Hematopoietic multipotent progenitor cell treated with erythropoietin and hydrocortisone succinate and interleukin-3 and kit ligand, for 8 days (in vitro differentiated cells): ENCODE measurements around the gene LMTK3.

ENCODE experiments used
- DNase-seq: peaks from one replicate; pipeline ENCODE4 v3.0.0-alpha.2; 2015

The LMTK3 gene

DNA sequence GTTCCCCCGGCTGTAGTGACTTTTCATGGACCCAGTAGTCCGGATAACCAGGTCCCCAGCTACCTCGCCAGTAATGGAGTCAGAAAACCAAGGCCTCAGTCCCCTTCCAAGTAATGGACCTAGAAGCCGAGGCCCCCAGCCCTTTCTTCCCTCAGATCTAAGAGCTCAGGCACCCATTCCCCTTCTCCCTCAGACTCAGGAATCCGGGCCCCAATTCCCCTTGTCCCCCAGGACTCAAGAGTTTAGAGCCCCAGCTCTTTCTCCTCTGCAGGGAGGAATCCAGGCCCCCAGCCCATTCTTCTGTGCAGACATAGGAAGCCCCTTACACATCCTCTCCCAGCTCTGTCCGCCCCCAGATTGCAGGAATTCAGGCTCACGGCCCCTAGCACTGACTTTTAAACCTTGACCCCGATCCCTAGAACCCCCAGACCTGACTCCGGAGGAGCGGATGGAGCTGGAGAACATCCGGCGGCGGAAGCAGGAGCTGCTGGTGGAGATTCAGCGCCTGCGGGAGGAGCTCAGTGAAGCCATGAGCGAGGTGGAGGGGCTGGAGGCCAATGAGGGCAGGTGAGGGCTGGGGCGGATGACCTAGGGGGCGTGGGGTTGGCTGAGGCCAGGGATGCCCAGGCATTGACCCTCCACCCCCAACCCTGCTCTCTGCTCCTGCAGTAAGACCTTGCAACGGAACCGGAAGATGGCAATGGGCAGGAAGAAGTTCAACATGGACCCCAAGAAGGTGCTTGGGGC is 41.5 kb downstream of the LMTK3 start:
- DNase-seq = no peak

DNA sequence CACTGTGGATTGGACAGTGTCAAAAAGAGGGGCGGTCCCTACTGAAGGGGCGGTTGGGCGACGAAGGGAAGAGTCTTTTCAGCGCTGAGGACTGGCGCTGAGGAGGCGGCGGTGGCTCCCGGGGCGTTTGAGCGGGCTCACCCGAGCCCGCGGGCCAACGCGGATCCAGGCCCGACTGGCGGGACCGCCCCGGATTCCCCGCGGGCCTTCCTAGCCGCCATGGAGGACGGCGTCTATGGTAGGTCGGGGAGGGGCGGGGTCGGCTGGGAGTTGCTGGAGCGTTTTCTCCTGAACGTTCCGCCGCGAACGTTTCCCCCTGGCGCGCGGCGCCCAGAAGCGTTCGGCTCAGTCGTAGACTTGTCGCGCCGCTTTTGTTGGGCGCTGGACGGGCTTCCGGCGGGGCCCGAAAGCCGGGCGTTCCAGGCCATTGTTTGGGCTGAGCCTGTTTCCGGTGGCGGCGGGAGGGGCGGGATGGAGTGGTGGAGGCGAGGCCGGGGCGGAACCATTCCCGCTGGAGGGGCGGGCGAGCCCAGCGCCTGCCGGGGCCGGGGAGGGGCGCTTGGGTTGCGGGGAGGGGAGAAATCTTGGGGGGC is 42.2 kb downstream of the LMTK3 start, which contains the start of gene CYTH2:
CYTH2 (plus strand) TSS at position 81 of the 593 bp plus-strand sequence; CDS start at position 220, 139 bp downstream.
- DNase-seq = peak; percentile 78

DNA sequence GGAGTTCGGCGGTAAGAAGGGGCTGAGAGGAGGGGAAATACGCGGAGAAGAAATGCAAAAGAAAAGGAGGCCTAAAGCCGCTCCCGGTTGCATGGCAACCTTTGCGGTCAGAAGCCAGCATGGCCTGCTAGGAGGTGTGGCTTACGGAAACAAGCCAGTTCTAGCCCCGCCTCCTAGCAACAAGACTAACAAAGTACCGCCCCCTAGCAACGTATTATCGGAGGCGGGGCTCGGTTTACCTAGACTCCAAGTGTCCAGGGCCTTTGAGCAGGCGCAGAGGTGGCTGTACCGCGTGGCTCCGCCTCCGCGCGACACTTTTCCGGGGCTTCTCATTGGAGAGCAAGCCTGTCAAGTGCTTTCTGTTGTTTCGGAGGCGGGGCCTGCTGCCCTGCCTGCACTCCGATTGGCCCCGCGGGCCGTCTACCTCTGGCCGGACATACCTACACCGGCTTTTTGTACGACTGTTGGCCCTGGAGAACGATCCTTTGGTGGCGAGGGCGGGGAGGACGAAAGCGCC is 42.8 kb downstream of the LMTK3 start:
- DNase-seq = peak; percentile 100

DNA sequence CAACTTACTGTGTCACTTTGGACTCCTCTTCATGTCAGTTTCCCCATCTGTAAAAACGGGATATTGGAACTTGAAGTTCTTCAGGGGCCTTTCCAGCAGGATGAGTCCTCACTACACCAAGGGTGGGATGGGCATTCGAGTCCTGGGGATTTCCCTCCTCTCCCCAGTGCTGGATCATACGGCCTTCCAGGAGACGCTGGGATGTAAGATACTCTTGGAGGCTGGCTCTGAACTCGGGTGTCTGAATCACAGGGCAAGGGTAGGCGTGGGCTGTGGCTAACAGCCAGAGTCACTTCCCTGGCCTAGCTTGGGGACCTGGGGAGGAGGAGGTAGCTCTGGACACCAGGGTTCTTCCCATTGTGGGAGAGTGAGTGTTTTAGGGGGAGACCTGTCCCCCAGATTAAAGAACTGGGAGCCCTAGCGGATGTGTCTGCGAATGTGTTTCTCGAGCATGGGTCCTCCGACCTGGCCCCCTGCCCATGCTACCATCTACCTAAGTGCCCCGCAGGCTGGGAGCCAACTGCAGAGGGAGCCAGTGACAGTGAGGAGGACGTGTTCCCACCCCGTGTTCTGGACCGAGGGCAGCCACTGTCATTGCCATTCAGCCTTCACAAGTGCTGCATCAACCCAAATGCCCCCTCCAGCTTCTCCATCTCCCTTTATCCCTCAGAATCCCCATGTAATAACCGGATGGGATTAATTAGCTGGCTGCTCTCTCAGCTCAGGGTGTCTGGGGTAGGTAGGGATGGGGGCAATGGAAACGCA is 44.9 kb downstream of the LMTK3 start:
- no peak for DNase-seq

DNA sequence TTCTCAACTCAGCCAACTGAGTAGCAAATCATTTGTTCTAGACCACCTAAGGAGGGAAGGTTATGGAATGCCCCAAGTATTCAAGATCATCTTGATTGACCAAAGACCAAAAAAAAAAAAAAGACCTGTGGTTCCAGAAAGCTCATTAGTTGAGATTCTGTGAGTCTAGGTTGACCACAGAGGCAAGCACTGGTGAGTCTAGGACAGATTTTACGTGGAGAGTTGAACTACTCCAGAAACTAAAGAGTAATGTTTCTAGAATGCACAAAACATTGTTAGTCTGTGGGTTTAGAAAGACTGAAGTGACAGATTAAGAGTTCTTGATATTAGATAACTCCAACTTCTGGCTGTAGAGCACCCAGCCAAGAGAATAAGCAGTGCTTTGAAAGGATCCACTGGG is 46.4 kb downstream of the LMTK3 start:
- no peak for DNase-seq

DNA sequence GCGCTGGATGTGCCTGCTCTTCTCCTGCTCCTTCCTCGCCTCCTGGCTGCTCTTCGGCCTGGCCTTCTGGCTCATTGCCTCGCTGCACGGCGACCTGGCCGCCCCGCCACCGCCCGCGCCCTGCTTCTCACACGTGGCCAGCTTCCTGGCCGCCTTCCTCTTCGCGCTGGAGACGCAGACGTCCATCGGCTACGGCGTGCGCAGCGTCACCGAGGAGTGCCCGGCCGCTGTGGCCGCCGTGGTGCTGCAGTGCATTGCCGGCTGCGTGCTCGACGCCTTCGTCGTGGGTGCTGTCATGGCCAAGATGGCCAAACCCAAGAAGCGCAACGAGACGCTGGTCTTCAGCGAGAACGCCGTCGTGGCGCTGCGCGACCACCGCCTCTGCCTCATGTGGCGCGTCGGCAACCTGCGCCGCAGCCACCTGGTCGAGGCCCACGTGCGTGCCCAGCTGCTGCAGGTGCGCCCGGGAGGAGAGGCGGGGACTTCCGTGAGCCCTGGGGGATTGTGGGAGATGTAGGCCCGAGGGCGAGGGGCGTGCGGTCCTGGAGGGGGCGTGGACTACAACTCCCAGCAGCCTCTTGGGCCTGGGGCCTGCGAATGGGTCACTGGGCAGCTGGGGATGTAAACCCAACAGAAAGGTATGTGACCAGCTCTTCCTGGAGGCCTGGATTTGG is 49.5 kb downstream of the LMTK3 start:
- DNase-seq = no peak

DNA sequence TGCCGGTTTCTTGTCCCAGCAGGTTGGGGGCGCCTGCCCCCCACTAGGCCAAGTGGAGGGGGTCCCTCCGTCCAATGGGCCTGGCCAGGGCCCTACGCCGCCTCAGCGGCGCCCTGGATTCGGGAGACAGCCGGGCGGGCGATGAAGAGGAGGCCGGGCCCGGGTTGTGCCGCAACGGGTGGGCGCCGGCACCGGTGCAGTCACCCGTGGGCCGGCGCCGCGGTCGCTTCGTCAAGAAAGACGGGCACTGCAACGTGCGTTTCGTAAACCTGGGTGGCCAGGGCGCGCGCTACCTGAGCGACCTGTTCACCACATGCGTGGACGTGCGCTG is 50.0 kb downstream of the LMTK3 start:
- no peak for DNase-seq

DNA sequence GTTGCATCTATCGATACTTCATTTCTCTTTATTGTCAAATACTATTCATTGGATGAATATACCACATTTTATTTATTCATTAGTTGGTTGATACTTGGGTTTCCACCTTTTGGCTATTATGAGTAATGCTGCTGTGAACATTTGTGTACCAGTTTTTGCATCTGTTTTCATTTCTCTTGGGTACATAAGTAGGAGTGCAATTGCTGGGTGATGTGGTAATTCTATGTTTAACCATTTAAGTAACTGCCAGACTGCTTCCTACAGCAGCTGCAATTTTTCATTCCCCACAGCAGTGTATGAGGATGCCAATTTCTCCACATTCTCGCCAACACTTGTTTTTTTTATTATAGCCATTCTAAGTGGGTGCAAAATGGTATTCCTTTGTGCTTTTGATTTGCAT is 53.6 kb downstream of the LMTK3 start:
- no peak for DNase-seq

DNA sequence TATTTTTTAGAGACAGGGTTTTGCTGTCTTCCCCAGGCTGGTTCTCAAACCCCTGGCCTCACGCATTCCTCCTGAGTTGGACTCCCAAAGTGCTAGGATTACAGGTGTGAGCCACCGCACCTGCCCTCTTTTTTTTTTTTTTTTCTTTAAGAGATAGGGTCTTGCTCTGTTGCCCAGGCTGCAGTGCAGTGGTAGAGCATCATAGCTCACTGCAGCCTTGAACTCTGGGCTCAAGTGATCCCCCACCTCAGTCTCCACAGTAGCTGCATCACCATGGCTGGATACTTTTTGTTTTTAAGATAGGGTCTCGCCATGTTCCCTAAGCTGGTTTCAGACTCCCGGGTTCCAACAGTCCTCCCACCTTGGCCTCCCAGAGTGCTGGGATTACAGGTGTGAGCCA is 54.8 kb downstream of the LMTK3 start:
- DNase-seq = no peak

DNA sequence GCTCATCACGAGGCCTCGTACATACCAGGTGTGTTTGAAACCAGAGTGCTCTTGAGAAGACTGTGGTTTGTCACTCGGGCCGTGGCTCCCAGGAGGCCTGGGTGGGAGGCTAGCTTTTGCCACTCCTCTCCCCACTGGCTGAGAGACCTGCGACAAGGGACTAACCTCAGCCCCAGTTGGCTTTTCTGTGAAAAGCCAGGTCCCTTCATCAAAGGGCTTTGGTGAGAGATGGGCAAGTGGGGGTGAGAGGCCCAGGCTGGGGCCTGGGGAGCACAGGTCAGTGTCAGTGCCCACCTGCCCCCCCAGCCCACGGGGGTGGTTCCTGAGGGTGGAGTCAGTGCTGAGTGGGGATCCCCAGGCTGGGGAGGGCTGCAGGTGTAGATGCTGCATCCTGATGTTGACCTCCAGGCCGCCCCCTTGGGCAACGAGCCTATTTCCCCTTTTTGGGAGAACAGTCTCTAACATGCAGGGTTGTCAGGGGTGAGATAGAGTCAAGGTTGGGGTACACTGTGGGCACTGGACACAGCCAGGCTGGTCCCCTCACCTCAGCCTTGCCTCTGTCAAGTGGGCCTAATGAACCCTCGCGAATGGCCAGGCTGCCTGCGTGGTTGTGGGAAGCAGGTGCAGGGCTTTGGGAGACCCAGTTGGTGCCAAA is 55.6 kb downstream of the LMTK3 start:
- DNase-seq = no peak

DNA sequence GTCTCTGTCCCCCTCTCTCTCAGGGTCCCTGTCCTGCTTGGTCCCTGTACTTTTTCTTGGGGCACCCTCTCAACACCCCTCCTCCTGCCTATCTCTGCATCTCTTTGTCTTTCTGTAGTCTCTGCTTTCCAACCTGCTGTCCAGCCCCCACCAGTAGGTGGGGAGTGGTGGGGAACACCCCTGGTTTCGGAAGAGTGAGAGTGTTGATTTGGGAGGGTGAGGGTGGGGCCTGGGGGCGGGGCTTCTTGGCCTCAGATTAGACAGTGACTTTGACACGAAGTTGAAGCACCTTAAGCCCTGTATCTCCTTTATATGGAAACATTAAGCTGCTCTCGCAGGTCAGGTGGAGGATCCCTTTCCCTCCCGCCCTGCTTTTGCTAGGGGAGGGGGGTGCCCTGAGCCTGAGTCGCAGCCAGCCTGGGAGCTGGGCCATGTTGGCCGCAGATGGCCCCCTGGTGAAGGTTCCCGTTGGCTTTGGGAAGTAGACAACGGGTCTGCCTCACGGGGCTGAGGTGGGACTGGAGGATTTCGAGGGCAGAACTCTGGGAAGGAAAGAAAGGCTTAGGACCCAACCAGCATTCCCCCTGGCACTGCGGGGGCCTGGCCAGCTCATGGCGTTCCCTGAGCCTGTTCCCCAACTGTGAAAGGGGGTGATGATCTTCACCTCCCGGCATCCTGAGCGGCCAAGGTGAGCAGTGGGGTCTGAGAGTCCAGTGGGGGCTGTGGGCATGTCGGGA is 56.3 kb downstream of the LMTK3 start, which contains the start of gene KCNJ14:
KCNJ14 (plus strand) TSS at position 404 of the 737 bp plus-strand sequence. CDS start 6,151 bp downstream, outside the sequence.
- peak; percentile 39 for DNase-seq

DNA sequence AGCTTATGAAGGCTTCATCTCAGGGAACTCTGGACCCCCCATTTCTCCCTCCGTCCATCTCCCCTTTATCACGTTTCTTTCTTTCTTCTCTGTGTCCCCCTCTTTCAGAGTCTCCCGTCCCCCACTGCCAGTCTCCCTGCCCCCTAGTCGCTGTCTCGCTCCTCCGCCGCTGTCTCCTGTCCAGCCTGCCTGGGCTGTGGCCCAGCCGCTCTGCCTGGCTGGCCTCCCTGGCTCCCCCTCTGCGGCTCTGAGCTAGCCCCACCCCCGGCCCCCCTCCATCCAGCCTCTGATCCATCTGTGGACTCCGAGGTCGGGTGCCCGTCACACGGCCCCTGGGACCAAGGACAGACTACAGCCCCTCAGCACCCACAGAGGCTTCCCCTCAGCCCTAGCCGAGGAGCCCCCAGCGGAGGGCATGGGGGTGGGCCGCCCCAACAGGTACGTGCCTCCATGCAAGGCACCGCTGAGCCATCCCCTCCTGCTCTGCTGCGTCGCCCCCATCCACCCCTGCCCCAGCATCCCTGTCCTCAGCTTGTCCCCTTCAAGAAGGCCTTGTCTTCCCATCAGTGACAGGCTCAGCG is 57.4 kb downstream of the LMTK3 start:
- DNase-seq = no peak

DNA sequence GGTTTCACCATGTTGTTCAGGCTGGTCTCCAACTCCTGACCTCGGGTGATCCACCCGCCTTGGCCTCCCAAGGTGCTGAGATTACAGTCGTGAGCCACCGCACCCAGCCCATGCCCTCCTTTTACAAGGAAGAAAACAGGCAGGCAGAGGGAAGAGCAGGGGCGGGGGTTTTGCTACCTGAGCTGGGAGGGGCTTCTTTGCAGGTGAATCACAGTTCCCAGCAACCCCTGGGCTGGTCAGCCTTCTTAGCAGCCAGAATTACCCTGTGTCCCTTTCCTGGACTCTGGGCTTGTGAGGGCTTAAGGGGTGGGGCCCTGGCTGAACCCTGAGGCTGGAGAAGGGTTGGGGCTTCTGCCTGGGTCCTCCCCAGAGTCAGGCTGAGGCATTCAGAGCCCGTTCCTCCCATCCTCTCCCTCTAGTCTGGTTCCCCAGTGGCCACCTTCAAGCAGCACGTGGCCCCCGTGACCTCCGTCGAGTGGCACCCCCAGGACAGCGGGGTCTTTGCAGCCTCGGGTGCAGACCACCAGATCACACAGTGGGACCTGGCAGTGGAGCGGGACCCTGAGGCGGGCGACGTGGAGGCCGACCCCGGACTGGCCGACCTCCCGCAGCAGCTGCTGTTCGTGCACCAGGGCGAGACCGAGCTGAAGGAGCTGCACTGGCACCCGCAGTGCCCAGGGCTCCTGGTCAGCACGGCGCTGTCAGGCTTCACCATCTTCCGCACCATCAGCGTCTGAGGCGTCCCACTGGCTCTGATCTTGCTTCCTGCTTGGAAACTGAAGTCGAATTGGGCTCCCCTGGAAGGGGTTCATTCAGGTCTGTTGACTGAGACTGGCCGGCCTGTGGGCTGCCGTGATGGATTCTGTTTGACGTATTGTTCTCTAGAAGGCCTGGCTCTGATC is 59.1 kb downstream of the LMTK3 start:
- no peak for DNase-seq

DNA sequence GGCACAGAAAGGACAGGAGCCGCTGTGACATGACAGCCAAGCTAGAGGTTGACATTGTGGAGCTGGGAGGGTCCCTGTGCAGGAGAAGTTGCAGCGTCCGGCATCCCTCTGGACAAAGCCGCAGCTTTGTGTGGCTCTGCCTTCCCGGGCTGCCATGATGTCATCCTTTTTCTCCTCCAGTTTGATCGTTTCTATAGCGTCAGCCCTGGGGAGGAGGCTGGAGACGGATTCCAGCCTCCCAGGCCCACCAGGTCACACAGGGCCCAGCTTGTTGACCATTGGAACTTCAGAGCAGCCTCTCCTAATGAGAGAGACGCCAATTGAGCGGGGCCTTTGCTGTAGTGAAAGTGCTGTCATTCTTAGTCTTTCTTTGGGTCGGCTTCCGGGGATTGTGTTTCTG is 60.0 kb downstream of the LMTK3 start:
- DNase-seq = no peak

DNA sequence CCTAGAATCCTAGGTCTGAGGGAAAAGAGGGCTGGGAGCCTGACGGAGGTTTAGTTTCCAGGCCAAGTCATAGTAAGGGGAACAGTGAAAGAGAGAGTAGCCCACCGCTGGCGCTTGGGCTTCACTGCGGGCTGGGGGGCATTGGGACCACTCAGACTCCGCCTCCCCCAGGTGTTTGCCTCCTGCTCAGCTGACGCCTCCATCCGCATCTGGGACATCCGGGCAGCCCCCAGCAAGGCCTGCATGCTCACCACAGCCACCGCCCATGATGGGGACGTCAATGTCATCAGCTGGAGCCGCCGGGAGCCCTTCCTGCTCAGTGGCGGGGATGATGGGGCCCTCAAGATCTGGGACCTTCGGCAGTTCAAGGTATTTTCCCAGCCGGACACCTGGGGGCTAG is 60.8 kb downstream of the LMTK3 start:
- DNase-seq = no peak

DNA sequence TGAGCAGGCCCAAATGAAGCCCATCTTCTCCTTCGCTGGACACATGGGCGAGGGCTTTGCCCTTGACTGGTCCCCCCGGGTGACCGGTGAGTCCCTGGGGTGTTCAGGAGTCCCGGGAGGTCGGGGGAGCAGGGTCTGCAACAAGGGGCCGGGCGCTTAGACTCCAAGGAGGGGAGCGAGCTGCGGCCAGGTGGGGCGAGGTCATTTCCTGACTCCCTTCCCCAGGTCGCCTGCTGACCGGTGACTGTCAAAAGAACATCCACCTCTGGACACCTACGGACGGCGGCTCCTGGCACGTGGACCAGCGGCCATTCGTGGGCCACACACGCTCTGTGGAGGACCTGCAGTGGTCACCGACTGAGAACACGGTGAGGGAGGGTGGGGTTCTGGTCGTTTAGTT is 61.2 kb downstream of the LMTK3 start:
- no peak for DNase-seq

DNA sequence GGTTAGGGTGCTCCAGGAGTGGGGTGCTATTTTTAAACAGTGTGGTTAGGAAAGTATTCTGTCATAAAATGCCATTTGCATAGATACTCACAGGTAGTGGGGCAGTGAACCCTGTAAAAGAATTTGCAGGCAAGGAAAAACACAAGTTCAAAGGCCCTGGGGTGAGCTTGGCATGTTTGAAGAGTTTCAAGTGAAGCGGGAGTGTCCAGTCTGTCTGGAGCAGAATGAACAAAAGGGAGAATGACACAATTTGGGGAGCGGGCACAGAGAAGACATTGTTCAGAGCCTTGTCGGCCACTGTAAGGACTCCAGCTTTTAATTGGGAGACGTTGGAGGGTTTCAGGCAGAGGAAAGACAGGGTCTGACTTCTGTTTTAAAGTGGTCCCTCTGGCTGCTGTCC is 63.1 kb downstream of the LMTK3 start:
- DNase-seq = no peak

DNA sequence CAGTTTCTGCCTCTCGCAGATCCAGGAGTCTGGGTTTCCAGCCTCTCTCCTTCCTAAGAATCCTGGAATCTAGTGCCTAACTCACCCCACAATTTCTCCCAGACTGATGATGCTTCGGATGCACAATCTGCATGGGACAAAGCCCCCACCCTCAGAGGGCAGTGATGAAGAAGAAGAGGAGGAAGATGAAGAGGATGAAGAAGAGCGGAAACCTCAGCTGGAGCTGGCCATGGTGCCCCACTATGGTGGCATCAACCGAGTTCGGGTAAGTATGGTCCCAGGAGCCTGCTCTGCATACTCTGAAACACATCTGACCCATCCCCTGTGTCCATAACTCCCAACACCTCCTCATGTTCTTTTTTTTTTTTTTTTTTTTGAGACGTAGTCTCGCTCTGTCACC is 65.1 kb downstream of the LMTK3 start:
- DNase-seq = no peak

DNA sequence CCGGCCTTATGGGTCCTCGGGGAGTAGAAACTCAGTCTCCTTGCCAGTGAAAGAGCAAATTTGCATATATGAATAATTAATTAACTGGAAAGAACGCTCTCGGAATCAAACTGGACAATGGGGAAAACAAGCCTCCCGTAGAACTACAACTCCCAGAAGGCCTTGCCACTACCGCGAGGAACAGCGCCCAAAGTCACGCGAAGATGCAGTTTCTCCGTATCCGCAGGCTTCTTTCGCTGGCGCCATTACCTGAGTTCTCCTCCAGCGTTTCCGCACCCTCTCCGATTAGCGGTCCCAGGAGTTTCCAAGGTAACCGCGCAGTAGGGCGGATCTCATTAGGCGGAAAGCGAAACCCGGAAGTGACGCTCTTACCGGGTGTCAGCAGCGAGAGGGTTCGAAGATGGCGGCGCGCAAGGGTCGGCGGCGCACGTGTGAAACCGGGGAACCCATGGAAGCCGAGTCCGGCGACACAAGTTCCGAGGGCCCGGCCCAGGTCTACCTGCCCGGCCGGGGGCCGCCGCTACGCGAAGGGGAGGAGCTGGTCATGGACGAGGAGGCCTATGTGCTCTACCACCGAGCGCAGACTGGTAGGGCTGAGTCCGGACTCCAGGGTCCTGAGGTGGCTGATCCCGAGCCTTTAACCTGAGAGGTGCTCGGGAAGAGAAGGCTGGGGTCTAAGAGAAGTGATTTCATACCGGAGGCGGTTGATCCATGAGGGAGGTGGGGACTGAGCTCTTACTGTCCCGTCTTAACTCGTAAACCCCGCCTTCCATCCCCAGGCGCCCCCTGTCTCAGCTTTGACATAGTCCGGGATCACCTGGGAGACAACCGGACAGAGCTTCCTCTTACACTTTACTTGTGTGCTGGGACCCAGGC is 65.8 kb downstream of the LMTK3 start, which contains the start of gene GRWD1:
GRWD1 (plus strand) TSS at position 378 of the 876 bp plus-strand sequence; CDS start at position 401, 23 bp downstream.
- peak; percentile 98 for DNase-seq
